8988T (cell line): ENCODE measurements around the gene ATP1B1.

ENCODE experiments used
- DNase-seq: peaks from one replicate; pipeline ENCODE4 v3.0.0; 2011

The ATP1B1 gene

DNA sequence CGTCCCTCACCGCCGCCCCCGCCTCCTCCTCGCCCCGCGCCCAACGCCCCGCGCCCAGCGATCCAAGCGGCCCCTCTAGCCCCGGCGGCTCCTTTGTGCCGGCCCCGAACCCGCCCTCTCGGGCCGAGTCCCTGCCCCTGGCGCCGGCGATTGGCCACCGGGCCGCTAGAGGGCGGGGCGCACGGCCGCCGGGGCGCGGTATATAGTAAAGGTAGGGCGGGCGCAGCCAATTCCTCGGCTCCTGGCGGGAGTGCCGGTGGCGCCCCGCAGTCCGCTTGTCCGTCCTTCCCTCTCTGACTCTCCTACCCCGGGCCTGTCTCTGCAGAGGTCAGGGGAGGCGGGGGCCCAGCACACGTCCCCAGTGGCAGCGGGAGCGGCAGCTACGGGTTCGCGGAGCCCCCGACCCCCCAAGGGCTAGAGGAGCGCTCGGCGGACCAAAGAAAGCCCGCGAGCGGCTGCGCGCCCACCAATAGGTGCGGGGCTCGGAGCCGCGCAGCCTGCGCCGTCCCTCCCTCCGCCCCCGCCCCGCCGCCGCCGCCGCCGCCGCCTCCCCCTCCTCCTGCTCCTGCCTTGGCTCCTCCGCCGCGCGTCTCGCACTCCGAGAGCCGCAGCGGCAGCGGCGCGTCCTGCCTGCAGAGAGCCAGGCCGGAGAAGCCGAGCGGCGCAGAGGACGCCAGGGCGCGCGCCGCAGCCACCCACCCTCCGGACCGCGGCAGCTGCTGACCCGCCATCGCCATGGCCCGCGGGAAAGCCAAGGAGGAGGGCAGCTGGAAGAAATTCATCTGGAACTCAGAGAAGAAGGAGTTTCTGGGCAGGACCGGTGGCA lies at the start of gene ATP1B1:
Gene ATP1B1 (plus strand): TSS at position 596 of the 826 bp plus-strand sequence. CDS start 140 bp downstream, at position 736.
- DNase-seq: peak; percentile 94

DNA sequence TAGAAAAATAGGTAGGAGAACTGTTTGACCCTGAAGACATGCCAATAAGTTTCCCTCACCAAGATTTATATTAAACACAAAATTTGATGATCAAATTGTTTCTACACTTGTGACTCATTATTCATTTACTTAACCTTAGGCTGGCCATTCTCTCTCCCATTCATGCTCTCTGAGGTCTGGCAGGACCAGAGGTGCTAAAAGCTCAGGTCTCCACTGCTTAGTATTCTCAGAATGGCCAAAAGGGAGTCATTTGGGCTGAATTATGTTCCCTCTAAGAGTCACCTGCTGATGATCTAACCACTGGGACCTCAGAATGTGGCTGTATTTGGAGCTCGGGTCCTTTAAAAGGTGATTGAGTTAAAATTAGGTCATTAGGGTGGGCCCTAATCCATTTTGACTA lies 47.1 kb upstream of the ATP1B1 start:
- no peak for DNase-seq

DNA sequence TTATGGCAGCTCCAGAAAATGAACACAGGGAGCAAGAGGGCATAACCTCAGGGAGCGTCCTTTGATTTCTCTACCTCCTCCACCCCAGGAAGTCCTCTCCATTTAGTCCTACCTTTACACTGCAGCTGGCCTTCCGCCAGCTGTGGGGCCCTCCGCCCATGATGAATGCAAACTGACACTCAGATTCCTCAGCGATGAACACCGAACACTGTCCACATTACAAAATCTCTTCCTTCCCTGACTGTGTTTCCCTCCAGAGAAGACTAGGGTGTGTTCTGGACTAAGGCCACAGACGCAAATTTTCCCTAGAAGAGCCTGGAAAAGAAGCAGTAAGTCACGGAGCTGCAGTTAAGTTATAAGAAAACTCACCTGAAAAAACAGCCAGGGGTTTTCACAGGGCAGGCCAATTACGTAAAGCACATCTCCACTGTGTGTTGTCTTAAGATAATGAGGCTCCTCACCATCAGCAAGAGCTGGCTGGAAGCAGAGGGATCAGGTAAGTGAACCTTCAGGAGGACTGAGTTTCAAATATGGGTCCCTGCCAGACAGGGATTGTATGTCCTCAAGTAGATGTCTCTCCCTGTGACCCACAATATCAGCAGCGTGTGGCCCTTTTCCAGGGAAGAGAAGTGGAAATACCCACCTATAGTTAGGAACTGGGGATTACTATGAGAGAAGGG lies 46.3 kb upstream of the ATP1B1 start:
- DNase-seq: no peak

DNA sequence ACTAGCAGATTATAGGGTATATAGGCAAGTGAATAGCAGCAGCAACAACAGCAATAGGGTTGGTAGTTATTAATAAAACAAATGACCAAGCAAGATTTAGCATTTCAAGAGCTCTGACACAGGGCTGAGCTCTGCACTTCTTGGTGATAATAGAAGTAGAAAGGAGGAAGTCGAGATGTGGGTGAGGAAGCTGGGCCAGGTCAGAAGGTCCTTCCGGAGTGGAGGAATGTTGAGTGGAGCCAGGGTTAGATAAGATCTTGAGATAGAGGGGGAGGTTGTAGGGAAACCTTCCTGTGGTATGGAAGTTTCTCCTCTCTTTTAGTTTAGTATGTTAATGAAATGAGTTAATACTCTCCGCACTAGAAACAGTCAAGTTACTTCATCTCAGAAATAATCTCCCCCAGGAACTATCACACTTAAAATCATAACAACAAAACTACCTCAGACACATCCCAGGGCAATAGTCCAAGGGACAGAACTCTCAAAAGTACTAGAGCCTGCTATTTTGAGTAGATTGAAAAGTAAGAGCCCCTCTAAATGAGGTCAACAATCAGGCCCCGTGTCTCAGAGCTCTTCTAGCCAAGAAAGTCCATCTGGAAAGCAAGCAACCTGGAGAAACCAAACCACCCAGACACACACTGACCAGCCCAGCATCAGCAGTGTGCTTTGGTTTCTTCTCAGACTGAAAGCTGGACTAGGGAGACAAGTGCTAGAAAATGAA lies 45.4 kb upstream of the ATP1B1 start:
- DNase-seq: no peak

DNA sequence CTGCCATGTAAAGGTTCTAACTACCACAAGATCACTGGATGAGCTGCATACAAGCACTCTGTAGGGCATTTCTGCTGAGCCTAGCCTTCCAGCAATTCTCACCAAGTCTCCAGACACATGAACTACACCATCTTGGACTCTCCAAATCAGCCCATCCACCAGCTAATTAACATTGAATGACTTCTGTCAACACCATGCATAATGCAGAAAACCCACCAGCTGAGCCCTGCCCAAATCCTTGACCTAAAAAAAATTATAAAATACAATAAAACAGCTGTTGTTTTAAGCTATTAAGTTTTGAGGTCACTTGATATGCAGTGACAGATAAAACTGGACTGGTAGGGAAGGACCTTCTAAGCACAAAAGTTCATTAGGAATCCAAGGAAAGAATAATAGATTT lies 44.3 kb upstream of the ATP1B1 start:
- no peak for DNase-seq

DNA sequence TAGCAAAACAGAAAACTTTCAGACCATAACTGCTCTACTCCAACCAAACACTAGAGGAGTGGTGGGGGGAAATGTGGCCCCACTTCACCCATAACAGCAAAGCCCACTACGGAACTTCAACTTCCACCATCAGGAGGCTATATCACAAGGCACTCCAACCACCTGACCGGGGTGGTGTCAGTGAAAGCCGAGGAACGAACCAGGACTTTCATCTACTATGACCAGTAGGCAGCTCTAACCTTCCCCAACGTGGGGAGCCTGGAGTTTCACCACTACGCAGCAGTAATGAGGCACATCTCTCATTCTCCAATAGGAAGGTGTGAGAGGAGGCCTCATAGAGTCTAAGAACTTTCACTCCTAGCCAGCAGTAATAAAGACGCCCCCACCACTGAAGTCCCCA lies 42.4 kb upstream of the ATP1B1 start:
- no peak for DNase-seq

DNA sequence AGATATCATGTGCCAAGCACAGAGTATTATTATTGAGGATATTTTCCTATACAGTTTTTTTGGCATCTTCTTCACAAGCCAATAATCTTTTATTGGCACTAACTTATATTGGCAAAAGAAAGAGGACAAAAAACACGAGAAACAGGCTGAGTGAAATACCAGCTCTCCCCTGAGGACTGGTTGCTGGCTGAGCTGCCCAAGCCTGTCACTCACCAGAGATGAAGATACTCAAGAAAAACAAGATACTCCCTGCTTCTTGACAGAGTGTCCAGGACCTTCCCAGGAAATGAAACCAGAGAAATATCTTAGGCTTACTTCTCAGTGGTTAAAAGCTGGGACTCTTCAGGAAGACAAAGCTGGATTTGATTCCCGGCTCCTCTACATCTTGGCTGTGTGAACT lies 35.9 kb upstream of the ATP1B1 start:
- DNase-seq: no peak

DNA sequence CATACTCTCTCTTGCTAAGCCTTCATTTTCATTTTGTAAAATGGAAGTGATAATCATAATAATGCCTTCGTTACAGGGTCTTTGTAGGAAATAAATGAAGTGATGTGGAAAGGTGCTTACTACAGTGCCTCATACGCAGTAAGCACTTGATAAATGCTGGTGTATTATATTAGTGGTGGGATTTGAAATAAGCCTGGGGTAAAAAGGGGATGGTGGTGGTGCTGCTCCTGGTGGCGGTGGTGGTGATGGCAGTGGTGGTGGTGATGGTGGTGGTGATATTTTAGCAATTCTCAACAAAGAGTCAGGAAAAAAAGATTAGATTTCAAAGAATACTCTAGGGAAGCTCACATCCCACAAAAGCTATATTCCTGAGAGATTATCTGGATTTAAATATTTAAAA lies 35.5 kb upstream of the ATP1B1 start:
- no peak for DNase-seq

DNA sequence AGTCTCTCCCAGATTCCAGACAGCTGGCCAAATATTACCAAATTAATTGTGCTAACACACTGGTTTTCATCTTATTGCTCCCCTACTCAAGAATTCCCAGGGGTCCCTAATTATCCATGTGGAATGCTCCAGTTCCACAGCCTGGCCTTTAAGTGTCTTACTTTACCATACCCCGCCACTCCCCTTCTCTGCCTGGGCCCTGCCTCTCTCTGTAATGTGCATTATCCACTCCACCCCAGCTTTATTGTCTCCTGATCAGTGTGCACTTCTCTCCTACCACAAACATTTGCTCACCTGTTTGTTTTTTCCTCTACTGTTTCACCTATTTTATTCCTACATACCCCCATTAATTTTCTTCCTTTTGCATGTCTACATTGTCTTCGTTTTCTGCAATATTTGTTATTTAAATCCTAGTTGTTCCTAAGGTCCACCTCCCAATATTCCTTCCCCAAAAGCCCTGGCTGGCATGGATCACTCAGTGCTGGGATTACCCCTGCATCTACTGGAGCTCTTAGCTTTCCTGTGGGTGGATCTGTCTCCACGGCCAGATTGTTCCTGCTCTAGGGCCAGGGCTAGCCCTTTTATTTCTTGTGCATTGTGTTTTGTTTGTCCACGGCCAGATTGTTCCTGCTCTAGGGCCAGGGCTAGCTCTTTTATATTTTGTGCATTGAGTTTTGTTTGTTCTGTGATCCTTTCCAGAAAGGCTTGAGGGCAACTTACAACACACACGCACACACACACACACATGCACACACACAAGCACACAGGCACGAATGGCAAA lies 33.4 kb upstream of the ATP1B1 start:
- no peak for DNase-seq

DNA sequence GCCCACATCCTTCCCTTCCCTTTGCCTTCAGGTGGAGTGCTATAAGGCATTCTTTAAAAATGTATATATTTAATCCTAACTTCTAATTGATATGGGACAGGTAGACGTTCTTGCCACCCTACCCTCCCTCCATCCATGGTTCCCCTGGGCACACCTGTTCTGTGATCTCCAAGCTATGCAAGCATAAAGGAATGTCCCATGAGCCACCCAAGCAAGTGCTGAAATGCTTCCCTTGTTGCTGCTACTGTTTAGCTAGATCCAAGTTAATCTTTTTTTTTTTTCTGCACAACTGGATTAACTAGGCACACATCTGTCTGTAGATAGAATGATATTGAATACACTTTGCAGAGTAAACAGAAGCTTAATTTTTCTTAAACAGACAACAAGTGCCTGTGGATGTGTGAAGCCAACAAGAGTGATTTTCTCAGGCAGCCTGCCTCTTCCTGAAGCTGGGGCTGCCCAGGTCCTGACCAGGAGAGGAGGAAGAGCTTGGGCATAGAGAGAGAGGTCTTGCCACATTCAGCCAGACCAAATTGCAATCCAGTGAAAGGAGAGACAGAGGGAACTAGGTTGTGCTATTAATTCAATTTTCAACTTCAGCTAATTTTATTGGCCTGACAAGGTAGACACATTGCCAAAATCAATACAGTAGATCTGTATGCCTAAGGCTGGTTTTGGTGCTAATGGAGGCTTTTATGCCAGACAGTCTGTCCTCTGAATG lies 28.2 kb upstream of the ATP1B1 start:
- DNase-seq: no peak

DNA sequence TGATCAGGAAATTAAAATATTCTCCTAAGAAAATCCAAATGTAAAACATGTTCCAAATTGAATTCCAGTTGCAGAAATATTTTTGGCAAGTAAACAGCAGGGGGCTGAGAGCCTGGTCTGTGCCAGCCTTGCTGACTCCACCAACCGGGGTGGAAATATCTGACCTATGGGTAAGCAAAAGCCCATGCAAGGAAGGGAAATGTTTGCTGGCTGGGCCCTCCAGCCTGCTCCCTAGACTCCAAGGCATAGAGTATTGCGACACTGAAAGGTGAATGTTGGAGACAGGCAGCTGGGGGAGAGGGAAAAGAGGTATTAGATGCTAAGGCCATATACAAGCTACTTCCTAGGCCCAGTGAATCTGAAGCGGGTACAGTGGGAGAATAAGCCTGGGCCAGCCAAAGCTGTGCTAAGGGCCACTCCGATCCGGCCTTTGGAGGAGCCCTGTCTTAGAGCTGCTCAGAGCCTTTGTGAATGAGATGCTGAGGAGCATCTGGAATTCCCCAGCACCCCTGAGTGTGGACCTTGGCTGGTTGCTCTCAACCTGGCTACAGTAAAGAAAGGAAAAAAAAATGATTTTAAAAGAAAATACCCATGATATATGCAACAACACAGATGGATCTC lies 24.9 kb upstream of the ATP1B1 start:
- no peak for DNase-seq

DNA sequence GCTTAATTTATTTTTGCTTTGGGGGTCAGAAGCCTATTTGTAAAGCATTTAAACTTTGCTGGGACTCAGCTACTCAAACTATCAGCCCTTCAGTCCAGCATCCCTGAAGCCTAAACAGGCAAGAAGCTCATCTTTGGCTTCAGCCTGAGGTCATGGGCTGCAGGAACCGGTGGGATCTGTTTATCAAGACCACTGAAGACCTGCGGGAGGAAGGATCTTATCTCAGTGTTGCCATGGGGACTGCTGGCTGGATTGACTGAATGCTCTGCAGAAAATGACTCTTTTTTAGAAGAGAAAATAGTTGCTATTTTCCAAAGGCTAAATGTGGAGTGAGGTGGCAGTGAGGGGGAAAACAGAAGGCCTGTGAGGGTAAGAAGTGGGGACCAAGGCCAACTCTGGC lies 20.6 kb upstream of the ATP1B1 start:
- no peak for DNase-seq

DNA sequence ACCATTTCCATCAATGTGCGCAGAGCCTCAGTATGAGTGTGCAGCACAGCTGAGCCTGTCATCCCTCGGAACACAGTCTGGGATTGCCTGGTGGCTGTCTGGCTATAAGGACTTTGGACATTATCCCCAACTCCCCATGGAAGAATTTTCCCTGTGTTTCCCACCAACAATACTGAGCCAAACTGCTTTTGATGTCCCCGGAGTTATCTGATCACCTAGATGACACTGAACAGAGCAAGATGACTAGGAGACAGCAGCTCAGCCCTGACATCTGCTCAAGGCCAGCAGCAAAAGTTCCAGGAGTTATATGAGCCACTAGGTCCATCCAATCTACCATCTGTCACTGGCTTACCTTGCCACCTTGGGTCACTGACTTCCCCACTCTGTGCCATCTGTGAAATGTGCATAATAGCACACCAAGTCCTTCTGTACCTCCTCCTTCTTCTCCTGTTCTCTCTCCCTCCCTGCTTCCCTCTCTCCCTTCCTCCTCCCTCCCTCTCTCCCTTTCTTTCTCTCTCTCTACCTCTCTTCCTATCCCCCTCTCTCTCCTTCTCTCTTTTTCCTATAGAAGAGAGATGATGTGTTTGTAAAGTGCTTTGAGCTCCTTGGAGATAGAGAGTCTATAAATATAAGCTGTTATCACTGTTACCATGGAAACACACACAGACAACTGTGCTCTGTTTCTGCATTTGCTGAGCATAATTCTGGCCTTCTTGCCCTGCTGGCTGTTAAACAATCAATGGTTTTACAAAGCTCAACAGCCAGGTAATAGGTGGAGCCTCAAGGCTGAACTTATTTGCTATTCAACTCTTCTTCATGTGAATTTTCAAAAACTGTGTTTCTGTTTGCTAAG lies 19.7 kb upstream of the ATP1B1 start:
- no peak for DNase-seq

DNA sequence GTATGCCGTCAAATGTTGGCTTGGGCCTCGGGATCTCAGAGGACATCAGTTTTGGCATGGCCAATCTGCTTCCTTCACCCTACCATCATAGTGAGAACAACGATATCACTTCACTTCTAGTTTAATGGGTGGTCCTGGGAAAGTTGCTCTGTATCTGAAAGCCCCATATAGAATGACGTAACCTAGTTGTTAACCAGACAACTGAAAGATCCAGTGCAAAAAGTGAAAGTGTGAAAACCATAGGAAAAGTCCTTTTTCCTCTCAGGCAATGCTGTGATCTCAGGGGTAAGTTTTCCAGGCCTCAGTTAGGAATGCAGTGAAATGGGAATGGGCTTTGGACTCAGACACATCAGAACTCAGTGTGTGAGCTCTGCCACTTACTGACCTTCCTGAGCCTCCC lies 18.6 kb upstream of the ATP1B1 start:
- DNase-seq: no peak

DNA sequence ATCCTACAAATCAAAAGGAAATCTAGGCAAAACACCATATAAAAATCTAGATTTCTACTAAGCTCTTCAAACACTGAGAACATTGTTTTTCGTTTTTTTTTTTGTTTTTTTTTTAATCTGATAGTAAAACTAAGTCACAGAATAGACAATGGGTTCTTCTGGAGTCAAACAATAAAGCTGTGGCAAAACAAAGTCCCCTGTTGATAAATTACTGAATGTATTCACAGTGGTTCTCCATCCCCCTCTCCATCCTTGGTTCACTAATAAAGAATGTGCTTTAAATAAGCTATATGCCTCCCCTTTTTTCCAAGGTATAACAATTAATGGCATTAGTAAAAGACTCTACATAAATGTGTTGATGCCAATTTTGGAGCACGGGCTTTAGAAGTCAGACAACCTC lies 16.7 kb upstream of the ATP1B1 start:
- no peak for DNase-seq

DNA sequence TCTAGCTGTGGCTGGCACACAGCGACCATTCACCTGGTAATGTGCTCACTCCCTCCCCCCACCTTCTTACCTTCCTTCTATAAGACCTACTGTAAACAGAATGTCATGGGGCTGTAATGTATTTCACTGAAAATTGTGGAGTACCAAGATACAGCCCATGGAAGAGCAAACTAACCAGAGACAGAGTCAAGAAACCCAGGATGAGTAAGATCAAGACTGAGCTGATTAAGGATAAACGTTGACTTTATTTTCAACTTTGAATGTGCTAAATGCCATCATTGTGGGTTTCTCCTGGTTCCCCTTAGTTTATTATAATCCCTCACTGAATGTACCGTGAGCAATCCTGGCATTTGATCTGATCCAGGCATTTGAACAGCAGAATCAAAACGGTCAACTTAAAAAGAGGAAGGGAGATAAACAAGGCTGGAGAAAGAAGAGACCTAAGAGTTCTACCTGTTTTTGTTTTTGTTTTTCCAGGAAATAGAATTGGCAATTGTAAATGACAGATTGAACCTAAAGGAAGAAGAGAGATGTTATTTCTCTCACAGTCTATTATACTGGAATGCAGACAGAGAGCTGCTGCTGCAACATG lies 16.1 kb upstream of the ATP1B1 start:
- no peak for DNase-seq

DNA sequence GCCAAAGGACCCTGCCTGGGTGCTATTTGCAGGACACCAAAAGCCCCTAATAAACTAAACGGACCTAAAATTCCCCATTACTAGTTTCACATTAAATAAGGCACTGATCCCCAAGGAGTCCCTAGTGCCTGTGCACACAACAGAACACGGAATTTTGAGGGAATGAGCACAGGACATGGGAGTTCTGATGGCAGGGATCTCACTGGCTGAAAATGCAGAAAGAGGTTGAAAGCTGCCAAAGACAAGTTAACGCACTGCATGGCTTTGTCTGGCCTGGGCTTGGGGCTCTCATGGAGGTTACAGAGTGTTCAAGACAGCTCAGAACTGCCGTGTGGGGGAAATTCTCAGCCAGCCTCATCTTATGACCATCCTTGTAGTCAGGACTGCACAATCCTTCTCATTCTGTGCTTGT lies 15.6 kb upstream of the ATP1B1 start:
- DNase-seq: no peak

DNA sequence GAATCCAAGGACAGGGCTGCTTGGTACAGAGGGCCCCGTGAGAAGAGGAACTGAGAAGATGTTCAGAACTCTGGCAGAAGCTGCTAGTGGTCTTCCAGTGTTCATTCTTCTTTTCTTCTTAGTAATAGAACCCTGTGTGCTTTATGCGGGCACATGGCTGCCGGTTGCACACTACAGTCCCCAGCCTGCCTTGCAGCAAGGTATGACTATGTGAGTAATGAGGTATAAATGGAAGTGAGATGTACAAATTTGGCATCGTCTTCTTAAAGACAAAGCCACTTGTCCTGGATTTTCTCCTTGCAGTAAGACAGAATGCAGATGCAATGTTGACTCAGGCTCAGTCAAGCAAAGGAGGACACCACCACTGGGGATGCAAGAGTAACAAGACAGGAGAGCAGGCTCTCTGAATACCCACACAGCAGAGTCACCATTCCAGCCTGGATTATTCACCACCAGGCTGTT lies 15.0 kb upstream of the ATP1B1 start:
- DNase-seq: no peak

DNA sequence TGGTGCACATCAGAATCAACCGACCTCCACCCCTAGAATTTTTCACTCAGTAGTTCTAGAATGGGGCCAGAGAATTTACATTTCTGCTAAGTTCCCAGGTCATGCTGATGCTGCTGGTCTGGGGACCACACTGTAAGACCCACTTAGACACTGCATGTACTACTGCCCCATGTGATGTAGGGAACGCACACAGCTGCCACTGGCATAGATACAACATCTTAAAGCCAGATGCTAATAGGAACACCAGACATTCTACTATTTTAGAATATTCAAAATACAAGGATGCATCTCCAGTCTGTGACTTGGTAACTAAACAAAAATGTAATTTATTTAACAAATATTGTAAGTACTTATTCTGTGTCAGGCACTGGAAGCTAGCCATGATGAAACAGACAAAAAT lies 14.1 kb upstream of the ATP1B1 start:
- no peak for DNase-seq

DNA sequence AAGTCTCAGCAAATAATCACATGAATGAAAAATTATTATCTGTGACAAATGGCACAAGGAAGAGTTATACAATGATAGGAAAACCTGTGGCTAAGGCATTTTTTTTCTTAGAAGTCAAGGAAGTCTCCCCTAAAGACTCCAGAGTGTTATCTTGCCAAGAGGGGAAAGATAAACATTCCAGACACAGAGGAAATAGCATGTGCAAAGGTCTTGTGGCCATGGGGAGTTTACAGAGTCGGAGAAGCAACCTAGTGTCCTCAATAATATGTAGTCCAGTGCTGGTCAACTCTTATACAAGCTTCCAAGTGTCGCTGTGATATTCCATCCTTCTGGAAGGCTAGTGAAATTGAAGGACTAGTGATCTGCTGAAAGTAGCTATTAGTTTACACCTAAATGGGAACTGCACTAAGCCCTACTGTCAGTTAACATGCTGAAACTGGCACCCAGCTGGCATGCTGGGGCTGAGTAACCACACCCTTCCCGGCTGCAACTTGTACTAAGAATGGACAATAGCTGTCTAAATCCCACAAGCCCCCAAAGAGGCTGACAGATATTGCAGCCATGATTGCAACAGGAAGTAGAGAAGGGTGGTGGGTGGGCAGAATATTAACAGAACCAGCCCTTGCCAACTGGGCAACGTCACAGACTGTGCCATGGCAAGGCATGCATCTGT lies 11.5 kb upstream of the ATP1B1 start:
- no peak for DNase-seq
